ENCODE measurements around the gene STAT4.

STAT4 gene, protein sequence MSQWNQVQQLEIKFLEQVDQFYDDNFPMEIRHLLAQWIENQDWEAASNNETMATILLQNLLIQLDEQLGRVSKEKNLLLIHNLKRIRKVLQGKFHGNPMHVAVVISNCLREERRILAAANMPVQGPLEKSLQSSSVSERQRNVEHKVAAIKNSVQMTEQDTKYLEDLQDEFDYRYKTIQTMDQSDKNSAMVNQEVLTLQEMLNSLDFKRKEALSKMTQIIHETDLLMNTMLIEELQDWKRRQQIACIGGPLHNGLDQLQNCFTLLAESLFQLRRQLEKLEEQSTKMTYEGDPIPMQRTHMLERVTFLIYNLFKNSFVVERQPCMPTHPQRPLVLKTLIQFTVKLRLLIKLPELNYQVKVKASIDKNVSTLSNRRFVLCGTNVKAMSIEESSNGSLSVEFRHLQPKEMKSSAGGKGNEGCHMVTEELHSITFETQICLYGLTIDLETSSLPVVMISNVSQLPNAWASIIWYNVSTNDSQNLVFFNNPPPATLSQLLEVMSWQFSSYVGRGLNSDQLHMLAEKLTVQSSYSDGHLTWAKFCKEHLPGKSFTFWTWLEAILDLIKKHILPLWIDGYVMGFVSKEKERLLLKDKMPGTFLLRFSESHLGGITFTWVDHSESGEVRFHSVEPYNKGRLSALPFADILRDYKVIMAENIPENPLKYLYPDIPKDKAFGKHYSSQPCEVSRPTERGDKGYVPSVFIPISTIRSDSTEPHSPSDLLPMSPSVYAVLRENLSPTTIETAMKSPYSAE

GRCh38 chr2:191150600-191151330, at the start of gene STAT4:
Gene STAT4 (minus strand): TSS chr2:191150994. CDS start chr2:191148203, 2,791 bp downstream.
- peak; percentile 71 for DNase-seq (ENCODE audit: low read depth)

GRCh38 chr2:191199929-191200512, 49.2 kb upstream of the STAT4 start:
- no peak for DNase-seq (ENCODE audit: low read depth)

- DNase-seq (ENCODE audit: low read depth): no peak
These were observed 47.5 kb upstream of the STAT4 start for GRCh38 chr2:191198271-191198670.

DNA sequence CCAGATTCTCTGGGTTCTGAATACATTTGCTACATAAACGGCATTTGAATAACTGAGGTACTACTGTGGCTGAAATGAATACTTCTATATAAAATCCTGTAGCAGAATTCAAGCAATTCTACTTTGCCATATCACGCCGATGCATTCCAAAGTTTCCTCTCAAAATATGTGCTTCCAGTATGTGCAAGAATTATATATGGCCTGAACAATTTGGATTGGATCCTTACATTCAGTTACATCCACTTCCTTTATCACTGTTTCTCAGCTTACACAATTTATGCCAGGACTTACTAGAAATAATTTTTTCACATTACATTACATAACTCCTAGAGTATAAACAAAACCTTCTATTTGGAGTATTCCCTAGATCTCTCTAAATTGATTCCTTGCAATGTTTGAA, 46.3 kb upstream of the STAT4 start:
- no peak for DNase-seq (ENCODE audit: low read depth)

- DNase-seq (ENCODE audit: low read depth): no peak
These were observed 44.2 kb upstream of the STAT4 start for GRCh38 chr2:191195021-191195420.

GRCh38 chr2:191190861-191191552, 40.2 kb upstream of the STAT4 start:
- no peak for DNase-seq (ENCODE audit: low read depth)

DNA sequence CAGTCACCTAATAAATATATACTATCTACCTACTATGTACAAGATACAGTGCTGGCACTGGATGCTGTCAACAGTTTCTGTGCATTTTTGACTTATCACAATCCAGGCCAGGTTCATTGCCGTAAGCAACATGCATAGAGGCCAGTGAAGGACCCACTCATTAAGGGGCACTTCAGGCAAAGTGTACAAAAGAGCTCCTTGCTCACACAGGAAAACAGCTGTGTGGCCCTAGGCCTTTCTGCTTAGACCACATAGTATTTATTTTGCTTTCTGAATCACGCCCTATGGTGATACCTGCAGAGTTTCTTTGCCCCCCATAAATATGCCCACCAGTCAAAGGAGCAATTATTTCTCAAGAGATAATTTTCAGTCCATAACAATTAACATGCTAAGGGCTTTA, 39.6 kb upstream of the STAT4 start:
- DNase-seq (ENCODE audit: low read depth): no peak

GRCh38 chr2:191189112-191189635, 38.4 kb upstream of the STAT4 start:
- no peak for DNase-seq (ENCODE audit: low read depth)

DNA sequence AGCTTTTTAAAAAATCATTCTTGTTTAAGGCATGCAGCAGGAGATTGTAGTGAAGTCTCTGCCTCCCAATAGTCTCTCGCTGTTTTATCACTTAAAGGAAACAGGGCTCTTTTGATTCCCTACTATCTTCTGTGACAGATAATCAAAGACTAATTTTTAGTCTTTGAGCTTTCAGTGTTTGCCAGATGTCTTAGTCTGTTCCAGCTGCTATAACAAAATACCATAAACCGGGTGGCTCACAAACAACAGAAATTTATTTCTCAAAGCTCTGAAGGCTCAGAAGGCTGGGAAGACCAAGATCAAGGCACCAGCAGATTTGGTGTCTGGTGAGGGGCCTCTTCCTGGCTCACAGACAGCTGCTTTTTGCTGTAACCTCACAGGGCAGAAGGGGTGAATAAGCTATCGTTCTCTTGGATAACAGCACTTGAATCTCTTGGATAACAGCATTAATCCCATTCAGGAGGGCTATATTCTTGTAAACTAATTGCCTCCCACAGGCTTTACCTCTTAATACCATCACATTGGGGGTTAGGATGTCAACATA, 37.8 kb upstream of the STAT4 start:
- no peak for DNase-seq (ENCODE audit: low read depth)

DNA sequence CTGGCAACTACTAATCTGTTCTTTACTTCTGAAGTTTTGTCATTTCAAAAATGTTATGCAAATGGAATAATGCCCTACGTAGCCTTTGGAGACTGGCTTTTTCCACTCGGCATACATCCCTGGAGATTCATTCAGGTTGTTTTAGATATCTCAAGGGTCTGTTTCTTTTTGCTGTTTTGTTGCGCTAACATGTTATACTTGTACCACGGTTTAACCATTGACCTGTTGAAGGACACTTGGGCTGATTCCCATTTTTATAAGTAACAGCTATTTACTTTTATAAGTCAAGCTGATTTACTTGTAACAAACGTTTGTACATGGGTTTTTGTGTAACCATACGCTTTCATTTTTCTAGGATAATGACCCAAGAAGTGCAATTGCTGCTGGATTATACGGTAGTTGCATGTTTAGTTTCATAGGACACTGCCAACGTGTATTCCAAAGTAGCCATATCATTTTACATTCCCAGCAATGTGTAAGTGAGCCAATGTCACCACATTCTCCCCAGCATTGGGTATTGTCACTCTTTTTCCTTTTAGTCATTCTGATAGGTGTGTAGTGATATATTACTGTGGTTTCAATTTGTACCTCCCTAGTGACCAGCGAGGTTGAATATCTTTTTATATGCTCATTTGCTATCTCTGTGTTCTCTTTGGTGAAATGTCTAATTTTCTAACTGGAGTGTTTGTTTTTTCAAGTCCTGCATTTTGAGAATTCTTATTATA, 36.5 kb upstream of the STAT4 start:
- no peak for DNase-seq (ENCODE audit: low read depth)

GRCh38 chr2:191184457-191184856, 33.7 kb upstream of the STAT4 start:
- no peak for DNase-seq (ENCODE audit: low read depth)

DNA sequence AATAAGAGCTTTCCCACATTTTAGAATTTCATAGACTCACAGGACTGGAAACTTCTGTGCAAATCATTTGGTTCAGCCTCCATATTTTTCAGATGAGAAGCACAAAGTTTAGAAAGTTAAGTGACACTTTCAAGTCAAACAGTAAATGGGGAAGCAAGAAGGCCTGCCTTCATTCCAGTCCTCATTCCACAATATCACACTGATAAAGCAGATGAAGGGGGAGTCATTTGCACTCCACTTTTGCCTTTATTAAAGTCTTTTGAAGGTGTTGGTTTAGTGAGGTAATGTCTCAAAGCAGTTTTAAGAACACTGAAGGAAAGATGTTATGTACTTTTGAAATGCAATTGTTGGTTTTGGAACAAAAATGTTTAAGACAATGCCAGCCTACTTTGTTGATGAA, 32.7 kb upstream of the STAT4 start:
- DNase-seq (ENCODE audit: low read depth): no peak

- DNase-seq (ENCODE audit: low read depth): no peak
These were observed 32.3 kb upstream of the STAT4 start for GRCh38 chr2:191183081-191183480.

DNA sequence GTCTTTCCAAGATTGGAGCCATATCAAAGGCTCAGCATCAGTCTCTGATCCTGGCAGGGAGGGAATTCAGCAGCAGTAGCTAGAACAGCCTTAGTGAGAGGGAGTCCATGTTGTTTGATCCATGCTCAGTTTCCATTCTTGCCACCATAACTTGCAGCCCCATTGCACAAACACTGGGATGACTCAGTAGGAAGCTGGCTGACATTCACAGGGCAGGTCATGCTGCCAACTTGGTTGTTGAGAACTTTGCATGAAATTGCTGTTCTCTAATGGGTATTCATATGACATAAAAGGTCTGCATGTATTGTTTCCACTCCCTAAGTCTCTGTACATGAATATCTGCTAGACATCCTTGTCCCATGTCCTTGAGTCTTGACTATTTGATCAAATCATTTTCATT, 29.9 kb upstream of the STAT4 start:
- DNase-seq (ENCODE audit: low read depth): peak; percentile 53

DNA sequence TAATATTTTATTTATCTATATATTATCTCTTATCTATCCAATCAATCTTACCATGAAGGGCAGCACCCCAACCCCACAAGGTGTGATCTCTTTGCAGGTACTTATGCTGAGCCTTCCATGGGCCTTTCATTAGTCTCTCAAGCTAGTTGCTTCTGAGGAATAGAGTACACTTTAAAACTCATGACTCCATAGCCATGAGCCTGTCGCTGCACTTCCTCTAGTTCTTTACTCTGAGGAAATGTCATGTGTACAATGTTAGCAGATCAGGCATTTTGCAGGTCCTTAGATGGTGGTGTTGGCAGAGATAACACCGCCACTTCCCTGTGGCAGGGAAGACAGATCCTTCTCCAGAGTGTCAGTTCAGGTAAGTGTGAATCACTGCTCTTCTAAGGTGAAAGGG, 29.5 kb upstream of the STAT4 start:
- DNase-seq (ENCODE audit: low read depth): no peak

DNA sequence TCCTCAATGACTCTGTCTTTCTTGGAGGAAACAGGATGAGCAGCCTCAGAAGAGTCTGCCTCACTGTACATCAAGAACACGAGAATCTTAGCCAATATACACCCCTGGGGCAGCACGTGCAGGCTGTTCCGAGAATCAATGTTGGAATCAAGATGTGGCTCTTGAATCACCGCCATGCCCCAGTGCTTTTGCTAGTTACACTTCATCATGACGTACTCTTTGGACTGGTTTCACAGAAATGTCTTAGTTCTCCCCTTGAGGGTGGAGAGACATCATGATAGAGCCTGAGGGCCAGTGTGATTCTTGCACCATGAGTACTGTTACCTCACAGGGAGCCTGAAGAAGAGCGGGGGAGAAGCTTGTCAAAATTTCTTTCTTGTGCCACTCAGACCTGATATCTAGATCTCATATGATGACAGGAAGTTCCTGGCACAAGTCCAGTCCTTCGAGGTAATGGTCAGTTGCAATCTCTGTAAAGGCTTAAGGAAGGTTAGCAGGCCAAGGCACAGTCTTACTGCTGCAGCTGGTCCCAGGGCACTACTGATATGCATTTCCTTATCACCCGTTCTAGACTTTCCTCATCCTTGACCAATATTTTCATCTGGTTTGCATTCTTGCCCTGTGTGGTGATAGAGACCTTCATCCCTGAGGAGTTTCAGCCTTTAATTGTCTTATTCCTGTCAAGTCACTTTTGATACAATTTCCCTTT, 28.2 kb upstream of the STAT4 start:
- peak; percentile 82 for DNase-seq (ENCODE audit: low read depth)

DNA sequence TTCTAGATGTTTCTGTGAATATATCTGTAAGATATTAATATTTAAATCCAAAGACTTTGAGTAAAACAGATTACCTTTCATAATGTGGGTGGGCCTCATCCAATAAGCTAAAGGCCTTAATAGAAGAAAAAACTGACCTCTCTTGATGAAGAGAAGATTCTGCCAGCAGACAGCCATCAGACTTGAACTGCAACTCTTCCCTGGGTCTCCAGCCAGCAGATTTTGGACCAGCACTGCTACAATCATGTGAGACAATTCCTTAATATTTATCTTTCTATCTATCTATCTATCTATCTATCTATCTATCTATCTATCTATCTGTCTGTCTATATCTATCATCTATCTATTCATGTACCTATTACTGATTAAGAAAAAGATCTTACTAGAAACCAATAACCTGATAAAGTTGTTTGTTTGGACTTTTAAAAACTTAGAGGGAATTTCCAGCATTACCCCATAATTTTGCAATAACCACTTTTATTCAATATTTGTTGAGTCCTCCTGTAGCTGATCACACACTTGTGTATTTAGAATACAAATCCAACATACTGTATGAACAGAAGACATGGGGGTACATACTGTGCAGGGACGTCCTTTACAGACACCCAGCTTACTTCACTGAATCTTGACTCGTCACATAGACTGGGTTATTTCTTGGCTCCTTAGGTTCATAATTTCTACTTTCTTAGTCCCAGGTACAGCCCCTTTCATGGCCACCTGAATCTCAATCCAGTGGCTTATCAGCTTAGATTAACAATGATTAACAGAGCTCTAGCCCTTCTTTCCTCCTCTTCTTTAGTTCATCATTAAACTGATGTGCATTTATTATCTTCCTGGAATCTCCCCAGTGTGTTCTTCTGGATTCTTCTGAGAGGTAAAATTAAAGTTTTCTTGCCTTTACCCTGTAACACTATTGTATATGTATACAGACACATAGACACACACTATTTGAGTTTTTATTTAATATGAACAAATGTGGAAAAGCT, 27.2 kb upstream of the STAT4 start:
- no peak for DNase-seq (ENCODE audit: low read depth)

DNA sequence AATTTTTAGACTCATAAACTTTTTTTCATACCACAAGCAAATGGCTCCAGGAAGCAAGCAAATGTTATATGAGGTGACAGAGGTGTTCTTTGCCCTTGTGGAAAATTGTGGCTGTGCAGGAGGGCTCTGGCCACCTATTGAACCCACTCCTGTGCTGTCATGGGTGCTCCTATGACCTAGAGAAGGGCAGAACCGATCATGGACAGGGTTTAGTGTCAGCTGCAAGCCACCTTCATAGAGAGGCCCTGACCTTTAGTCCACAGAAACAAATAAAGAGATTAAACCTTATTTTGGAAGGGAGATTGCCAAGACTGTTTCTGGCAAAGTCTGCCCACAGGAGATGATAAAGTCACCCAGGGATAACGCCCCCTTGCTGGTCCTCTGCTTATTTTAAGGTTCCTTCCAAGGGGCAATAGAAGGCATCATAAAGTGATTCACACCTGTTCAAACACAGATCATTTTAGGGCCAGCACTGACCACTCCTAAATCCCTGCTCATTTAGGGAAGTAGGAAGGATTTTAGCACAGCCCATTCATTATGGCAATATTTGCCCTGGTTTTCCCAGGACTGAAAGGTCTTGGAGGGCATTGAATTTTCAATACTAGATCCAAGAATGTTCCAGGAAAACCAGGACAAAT, 26.1 kb upstream of the STAT4 start:
- DNase-seq (ENCODE audit: low read depth): no peak
